ENCODE data around the gene DENND5B.

DNA sequence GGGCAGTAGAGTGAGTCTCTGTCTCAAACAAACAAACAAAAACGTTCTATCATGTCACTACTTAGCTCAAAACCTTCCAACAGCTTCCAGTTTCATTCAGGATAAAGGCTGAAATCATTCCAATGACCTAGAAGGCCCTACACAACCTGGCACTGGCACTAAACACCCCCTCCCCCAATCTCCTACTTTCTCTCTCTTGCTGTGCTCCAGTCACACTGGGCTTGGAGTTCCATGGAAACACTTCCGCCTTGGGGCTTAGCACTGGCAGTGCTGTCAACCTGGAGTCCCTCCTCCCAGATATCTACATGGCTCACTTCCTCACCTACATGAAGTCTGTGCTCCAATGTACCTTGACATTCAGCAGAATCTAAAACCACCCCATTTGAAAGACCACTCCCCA is 199.9 kb downstream of the DENND5B start:
- TF ChIP-seq, protein P1, sequence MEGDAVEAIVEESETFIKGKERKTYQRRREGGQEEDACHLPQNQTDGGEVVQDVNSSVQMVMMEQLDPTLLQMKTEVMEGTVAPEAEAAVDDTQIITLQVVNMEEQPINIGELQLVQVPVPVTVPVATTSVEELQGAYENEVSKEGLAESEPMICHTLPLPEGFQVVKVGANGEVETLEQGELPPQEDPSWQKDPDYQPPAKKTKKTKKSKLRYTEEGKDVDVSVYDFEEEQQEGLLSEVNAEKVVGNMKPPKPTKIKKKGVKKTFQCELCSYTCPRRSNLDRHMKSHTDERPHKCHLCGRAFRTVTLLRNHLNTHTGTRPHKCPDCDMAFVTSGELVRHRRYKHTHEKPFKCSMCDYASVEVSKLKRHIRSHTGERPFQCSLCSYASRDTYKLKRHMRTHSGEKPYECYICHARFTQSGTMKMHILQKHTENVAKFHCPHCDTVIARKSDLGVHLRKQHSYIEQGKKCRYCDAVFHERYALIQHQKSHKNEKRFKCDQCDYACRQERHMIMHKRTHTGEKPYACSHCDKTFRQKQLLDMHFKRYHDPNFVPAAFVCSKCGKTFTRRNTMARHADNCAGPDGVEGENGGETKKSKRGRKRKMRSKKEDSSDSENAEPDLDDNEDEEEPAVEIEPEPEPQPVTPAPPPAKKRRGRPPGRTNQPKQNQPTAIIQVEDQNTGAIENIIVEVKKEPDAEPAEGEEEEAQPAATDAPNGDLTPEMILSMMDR (IDR thresholded peaks at IDR 0.05) = no peak
- no peak for TF ChIP-seq POLR2A (IDR thresholded peaks at IDR 0.05)

Measured in lower leg skin (tissue), 3 donors.